Gastroesophageal sphincter (tissue), 3 donors: ENCODE data around the gene TOLLIP.
"Not testable (repeated sequence)": the region's sequence is repeated elsewhere in the genome, so short reads cannot be mapped to it uniquely, and the experiment has no call there.

Experiments
- POLR2A ChIP-seq, 2 donors: fragments of 450-650 bp; IDR thresholded peaks; one replicate each; pipeline ENCODE4 v1.6.1; 2017; ENCODE audit warnings: antibody characterized with exemption in 2 of 2, mild to moderate bottlenecking in 2 of 2, moderate library complexity in 1 of 2
- POLR2AphosphoS5 ChIP-seq: sonication (generic); formaldehyde crosslinking; IDR thresholded peaks from one replicate; pipeline ENCODE4 v1.6.1; 2017; ENCODE audit warnings: antibody characterized with exemption
- TF ChIP-seq, protein P1 (sequence below), 4 experiments: fragments of 200-600 bp in 2 of 4; fragments of 450-650 bp in 2 of 4; sonication (generic) in 1 of 4; IDR thresholded peaks; one replicate each; pipeline ENCODE4 v1.5.1; 2017 to 2019; ENCODE audit warnings: antibody characterized with exemption in 4 of 4, mild to moderate bottlenecking in 2 of 4, moderate library complexity in 2 of 4

DNA sequence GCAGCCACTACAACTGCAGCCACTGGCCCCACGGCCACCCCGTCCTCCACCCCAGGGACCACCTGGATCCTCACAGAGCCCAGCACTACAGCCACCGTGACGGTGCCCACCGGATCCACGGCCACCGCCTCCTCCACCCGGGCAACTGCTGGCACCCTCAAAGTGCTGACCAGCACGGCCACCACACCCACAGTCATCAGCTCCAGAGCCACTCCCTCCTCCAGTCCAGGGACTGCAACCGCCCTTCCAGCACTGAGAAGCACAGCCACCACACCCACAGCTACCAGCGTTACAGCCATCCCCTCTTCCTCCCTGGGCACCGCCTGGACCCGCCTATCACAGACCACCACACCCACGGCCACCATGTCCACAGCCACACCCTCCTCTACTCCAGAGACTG lies 63.1 kb downstream of the TOLLIP start:
- not testable (repeated sequence) for TF ChIP-seq POLR2A (IDR thresholded peaks at IDR 0.05); POLR2AphosphoS5
- TF ChIP-seq, protein P1, sequence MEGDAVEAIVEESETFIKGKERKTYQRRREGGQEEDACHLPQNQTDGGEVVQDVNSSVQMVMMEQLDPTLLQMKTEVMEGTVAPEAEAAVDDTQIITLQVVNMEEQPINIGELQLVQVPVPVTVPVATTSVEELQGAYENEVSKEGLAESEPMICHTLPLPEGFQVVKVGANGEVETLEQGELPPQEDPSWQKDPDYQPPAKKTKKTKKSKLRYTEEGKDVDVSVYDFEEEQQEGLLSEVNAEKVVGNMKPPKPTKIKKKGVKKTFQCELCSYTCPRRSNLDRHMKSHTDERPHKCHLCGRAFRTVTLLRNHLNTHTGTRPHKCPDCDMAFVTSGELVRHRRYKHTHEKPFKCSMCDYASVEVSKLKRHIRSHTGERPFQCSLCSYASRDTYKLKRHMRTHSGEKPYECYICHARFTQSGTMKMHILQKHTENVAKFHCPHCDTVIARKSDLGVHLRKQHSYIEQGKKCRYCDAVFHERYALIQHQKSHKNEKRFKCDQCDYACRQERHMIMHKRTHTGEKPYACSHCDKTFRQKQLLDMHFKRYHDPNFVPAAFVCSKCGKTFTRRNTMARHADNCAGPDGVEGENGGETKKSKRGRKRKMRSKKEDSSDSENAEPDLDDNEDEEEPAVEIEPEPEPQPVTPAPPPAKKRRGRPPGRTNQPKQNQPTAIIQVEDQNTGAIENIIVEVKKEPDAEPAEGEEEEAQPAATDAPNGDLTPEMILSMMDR (IDR thresholded peaks at IDR 0.05): not testable (repeated sequence)
